ENCODE data around the gene UPK3A. TPM values are rescaled to one million over a fixed set of nuclear protein-coding genes. Genes with fewer than 3 reads are reported as not detected.

The UPK3A gene
- total RNA-seq, 1 experiment from 2014 or later, result 1.0 TPM

DNA sequence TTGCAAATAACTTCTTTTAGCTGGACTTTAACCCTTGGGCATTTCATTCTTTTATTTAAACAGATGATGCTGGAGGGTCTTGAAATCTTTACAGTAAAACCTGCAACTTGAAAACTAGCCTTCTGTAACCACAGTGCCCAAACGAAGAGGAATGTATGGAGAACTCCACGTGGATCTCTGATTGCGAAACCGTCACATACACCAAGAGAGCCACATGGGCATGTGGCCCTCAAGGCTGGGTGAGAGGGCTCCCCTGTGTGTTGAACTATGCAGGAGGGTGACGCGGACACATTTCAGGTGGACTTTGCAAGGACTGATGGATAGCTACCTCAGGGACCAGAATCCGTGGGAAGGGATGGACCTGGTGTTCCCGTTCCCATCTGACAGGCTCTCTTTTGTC is 55.6 kb downstream of the UPK3A start:
- no peak for DNase-seq
- no TSS peak for BruUV-seq (replicated peaks)
- ChIA-PET CTCF (no interaction called here), POLR2A (ENCODE audit: unreplicated experiment) (no interaction called here)
- no peak overlapping the region for H3K4me2 ChIP-seq
- H3K36me3 ChIP-seq (ENCODE audit: low read depth), result peaks cover 25% of the 10 kb centered on the region; the same call in 1 of the 2 replicates
- no peaks in the 10 kb centered on the region for H3K27me3 ChIP-seq (ENCODE audit: insufficient read depth, low read depth)
- H3K9me2 ChIP-seq (ENCODE audit: insufficient read depth), result no peaks in the 10 kb centered on the region
- no peak overlapping the region for H3K27ac ChIP-seq
- peaks cover 10% of the 10 kb centered on the region; the same call in 1 of the 2 replicates for H3F3A ChIP-seq (ENCODE audit: insufficient read depth, low read depth)
- H3K4me1 ChIP-seq (replicated peaks; ENCODE audit: insufficient read depth), result no peaks in the 10 kb centered on the region
- no peaks in the 10 kb centered on the region for H3K9me3 ChIP-seq (ENCODE audit: insufficient read depth, low read depth)
- no peak overlapping the region for H2AFZ ChIP-seq
- intact Hi-C loops (cut with micrococcal nuclease; ENCODE audit: unreplicated experiment), result no loop called here
- H3K79me2 ChIP-seq (ENCODE audit: low read depth), result no peaks in the 10 kb centered on the region
- no peak overlapping the region for H3K4me3 ChIP-seq
- H4K20me1 ChIP-seq (ENCODE audit: insufficient read depth), result no peaks in the 10 kb centered on the region; the same call in 1 of the 2 replicates
- TF ChIP-seq, protein P1, sequence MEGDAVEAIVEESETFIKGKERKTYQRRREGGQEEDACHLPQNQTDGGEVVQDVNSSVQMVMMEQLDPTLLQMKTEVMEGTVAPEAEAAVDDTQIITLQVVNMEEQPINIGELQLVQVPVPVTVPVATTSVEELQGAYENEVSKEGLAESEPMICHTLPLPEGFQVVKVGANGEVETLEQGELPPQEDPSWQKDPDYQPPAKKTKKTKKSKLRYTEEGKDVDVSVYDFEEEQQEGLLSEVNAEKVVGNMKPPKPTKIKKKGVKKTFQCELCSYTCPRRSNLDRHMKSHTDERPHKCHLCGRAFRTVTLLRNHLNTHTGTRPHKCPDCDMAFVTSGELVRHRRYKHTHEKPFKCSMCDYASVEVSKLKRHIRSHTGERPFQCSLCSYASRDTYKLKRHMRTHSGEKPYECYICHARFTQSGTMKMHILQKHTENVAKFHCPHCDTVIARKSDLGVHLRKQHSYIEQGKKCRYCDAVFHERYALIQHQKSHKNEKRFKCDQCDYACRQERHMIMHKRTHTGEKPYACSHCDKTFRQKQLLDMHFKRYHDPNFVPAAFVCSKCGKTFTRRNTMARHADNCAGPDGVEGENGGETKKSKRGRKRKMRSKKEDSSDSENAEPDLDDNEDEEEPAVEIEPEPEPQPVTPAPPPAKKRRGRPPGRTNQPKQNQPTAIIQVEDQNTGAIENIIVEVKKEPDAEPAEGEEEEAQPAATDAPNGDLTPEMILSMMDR (conservative IDR thresholded peaks at IDR 0.05), result no peak
- no peak for TF ChIP-seq EZH2 (IDR thresholded peaks at IDR 0.05; ENCODE audit: low read depth)

DNA sequence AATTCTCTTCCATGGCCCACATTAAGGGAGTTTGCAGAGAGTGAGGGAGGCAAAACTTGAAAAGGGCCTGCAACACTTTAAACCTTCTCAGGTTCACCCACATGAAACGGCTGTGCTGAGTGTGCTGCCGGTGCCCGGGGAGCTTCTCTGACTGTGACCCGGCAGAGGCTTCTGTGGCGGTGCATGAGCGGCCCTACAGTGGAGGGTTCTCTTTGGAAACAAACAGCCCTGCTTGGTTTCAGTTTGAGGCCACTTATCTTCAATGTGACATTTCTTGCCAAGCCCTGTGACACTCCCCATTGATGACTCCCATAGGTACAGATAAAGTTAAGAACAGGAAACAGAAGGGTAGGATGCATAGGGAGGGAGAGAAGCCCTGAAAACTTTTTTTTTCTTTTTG is 56.7 kb downstream of the UPK3A start:
- intact Hi-C loops (cut with micrococcal nuclease; ENCODE audit: unreplicated experiment), result no loop called here
- Histone ChIP-seq H3K9me3 (ENCODE audit: insufficient read depth, low read depth) (no peaks in the 10 kb centered on the region), H3K27ac (no peak overlapping the region), H3K4me3 (no peak overlapping the region), H3F3A (ENCODE audit: insufficient read depth, low read depth) (peaks cover 10% of the 10 kb centered on the region; the same call in 1 of the 2 replicates), H3K27me3 (ENCODE audit: insufficient read depth, low read depth) (no peaks in the 10 kb centered on the region), H3K79me2 (ENCODE audit: low read depth) (no peaks in the 10 kb centered on the region), H3K4me1 (replicated peaks; ENCODE audit: insufficient read depth) (no peaks in the 10 kb centered on the region), H3K36me3 (ENCODE audit: low read depth) (peaks cover 17% of the 10 kb centered on the region; the same call in 1 of the 2 replicates), H4K20me1 (ENCODE audit: insufficient read depth) (no peaks in the 10 kb centered on the region; the same call in 1 of the 2 replicates), H2AFZ (no peak overlapping the region), H3K9me2 (ENCODE audit: insufficient read depth) (no peaks in the 10 kb centered on the region), H3K4me2 (no peak overlapping the region)
- CTCF ChIA-PET, result no interaction called here
- no peak for DNase-seq
- POLR2A ChIA-PET (ENCODE audit: unreplicated experiment), result interaction anchor here (0.6 kb wide), 1 partner anchor 60 kb away, joined by 3 read pairs; no protein-coding TSS in a partner anchor
- TF ChIP-seq, protein P1 (conservative IDR thresholded peaks at IDR 0.05), result no peak
- no peak for TF ChIP-seq EZH2 (IDR thresholded peaks at IDR 0.05; ENCODE audit: low read depth)
- no TSS peak for BruUV-seq (replicated peaks)

DNA sequence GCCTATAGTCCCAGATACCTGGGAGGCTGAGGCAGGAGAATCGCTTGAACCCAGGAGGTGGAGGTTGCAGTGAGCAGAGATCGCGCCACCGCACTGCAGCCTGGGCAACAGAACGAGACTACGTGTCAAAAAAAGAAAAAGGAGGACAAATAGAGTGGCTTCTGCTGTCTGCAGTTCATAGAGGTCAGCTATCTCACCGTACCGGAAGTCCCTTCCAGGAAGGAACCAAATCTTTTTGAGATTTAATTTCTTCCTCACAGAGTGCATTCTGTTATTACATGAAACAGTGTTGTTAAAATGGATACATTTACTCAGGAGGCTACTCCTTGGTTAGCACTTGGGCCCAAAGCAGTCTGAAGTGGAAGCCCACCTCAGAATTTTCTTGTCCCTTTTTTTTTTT is 58.4 kb downstream of the UPK3A start:
- Histone ChIP-seq H3K4me2 (no peak overlapping the region), H3K4me3 (no peak overlapping the region), H3K27ac (no peak overlapping the region), H3K36me3 (ENCODE audit: low read depth) (peaks cover 9% of the 10 kb centered on the region; the same call in 1 of the 2 replicates), H3K9me3 (ENCODE audit: insufficient read depth, low read depth) (no peaks in the 10 kb centered on the region), H3K79me2 (ENCODE audit: low read depth) (no peaks in the 10 kb centered on the region), H2AFZ (no peak overlapping the region), H4K20me1 (ENCODE audit: insufficient read depth) (no peaks in the 10 kb centered on the region), H3K4me1 (replicated peaks; ENCODE audit: insufficient read depth) (no peaks in the 10 kb centered on the region), H3K27me3 (ENCODE audit: insufficient read depth, low read depth) (no peaks in the 10 kb centered on the region), H3K9me2 (ENCODE audit: insufficient read depth) (no peaks in the 10 kb centered on the region), H3F3A (ENCODE audit: insufficient read depth, low read depth) (peaks cover 10% of the 10 kb centered on the region; the same call in 1 of the 2 replicates)
- intact Hi-C loops (cut with micrococcal nuclease; ENCODE audit: unreplicated experiment), result no loop called here
- ChIA-PET POLR2A (ENCODE audit: unreplicated experiment) (no interaction called here), CTCF (no interaction called here)
- no peak for DNase-seq
- TF ChIP-seq EZH2 (IDR thresholded peaks at IDR 0.05; ENCODE audit: low read depth), result no peak
- TF ChIP-seq, protein P1 (conservative IDR thresholded peaks at IDR 0.05), result no peak
- BruUV-seq (replicated peaks), result no TSS peak
